AG09319 (cell line): Measurements from ENCODE around the gene SARS1.

Source experiments
- DNase-seq: peaks from one replicate; pipeline ENCODE4 v3.0.0-alpha.2; 2010; ENCODE audit warnings: low read depth; ENCODE audit errors: extremely low read depth
- CTCF ChIP-seq: IDR thresholded peaks from 2 replicates; pipeline ENCODE4 v1.5.1; 2011; ENCODE audit warnings: low read depth, mild to moderate bottlenecking, inconsistent platforms, low read length, moderate library complexity

The SARS1 gene

GRCh38 chr1:109181807-109182163 is 31.9 kb upstream of the SARS1 start:
- TF ChIP-seq CTCF, result no peak
- no peak for DNase-seq

GRCh38 chr1:109183058-109183738 is 30.5 kb upstream of the SARS1 start:
- no peak for TF ChIP-seq CTCF
- no peak for DNase-seq

GRCh38 chr1:109184687-109185086 is 29.0 kb upstream of the SARS1 start:
- no peak for DNase-seq
- no peak for TF ChIP-seq CTCF

- no peak for TF ChIP-seq CTCF
- DNase-seq, result no peak
Measured at GRCh38 chr1:109185357-109185756, 28.4 kb upstream of the SARS1 start.

GRCh38 chr1:109185990-109186732 is 27.6 kb upstream of the SARS1 start:
- DNase-seq, result no peak
- TF ChIP-seq CTCF, result no peak

GRCh38 chr1:109186733-109187086 is 27.0 kb upstream of the SARS1 start:
- TF ChIP-seq CTCF, result no peak
- no peak for DNase-seq

- DNase-seq, result no peak
- TF ChIP-seq CTCF, result no peak
Measured at GRCh38 chr1:109187127-109187526, 26.6 kb upstream of the SARS1 start.
